Uterus (tissue), 4 donors: ENCODE measurements around the gene SPRED3. TPM values are rescaled to one million over a fixed set of nuclear protein-coding genes. Genes with fewer than 3 reads are reported as not detected.

ENCODE experiments used
- DNase-seq, 2 donors: peaks; one replicate each; pipeline ENCODE4 v3.0.0-alpha.2; 2019 to 2020
- H3K27ac ChIP-seq, 2 donors: fragments of 200-600 bp; sonication (generic); 1 replicate in 1 of 2; 2 replicates in 1 of 2; pipeline ENCODE4 v1.5.1; 2016 to 2018
- H3K27me3 ChIP-seq, 2 donors: fragments of 200-600 bp; sonication (generic); one replicate each; pipeline ENCODE4 v1.5.1; 2018 to 2019; ENCODE audit warnings: control low read depth in 1 of 2
- H3K36me3 ChIP-seq, 2 donors: fragments of 200-600 bp; sonication (generic); one replicate each; pipeline ENCODE4 v1.5.1; 2019; ENCODE audit warnings: control low read depth in 1 of 2
- H3K4me1 ChIP-seq, 2 donors: fragments of 200-600 bp; sonication (generic); one replicate each; pipeline ENCODE4 v1.5.1; 2018 to 2019; ENCODE audit warnings: control low read depth in 1 of 2
- H3K4me3 ChIP-seq, 2 donors: fragments of 200-600 bp; sonication (generic); 1 replicate in 1 of 2; 2 replicates in 1 of 2; pipeline ENCODE4 v1.5.1; 2018 to 2019; ENCODE audit warnings: mild to moderate bottlenecking in 1 of 2
- H3K9me3 ChIP-seq, 2 donors: fragments of 200-600 bp; sonication (generic); one replicate each; pipeline ENCODE4 v1.5.1; 2019; ENCODE audit warnings: control low read depth in 1 of 2
- POLR2A ChIP-seq, 2 donors: fragments of 450-650 bp; IDR thresholded peaks; one replicate each; pipeline ENCODE4 v1.6.1; 2016; ENCODE audit warnings: antibody characterized with exemption in 2 of 2, mild to moderate bottlenecking in 1 of 2, moderate library complexity in 1 of 2
- intact Hi-C: fragments of 100-400 bp; cut with DNase I; formaldehyde crosslinking; loops from one replicate; pipeline ENCODE4 v1.15.1; 2023; ENCODE audit warnings: low total_unique reads
- total RNA-seq, 4 donors: library from RNA; depleted of rRNA in 3 of 4; stranded (reverse); fragments of >200 nt in 3 of 4; gene quantifications; one replicate each; pipeline versions ENCODE4 v1.1.0 to v1.2.4, GENCODE V29; 2014 to 2023
- TF ChIP-seq, protein P1 (sequence below), 4 experiments: fragments of 200-600 bp in 2 of 4; fragments of 450-650 bp in 2 of 4; sonication (generic) in 2 of 4; IDR thresholded peaks; one replicate each; pipeline ENCODE4 v1.5.1; 2016 to 2019; ENCODE audit warnings: antibody characterized with exemption in 4 of 4, mild to moderate bottlenecking in 2 of 4, moderate library complexity in 1 of 4
- donor health status: DM: yes; HTN: yes; CAD: no.

SPRED3 gene
- total RNA-seq, 4 donors from 2014 or later: 0.88 to 5.7 TPM; not detected in 2

DNA sequence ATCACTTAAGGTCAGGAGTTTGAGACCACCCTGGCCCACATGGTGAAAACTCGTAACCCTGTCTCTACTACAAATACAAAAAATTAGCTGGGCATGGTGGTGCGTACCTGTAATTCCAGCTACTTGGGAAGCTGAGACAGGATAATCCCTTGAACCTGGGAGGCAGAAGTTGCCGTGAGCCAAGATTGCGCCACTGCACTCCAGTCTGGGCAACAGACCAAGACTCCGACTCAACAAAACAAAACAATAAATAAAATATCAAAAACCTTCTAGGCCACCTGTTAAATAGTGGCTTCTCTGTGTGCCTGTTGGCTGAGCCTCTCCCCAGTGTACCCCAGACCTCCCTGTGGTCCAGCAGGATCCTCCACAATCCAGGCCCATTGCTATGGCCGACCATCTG lies 17.4 kb upstream of the SPRED3 start:
- intact Hi-C loops: loop anchor here (5.0 kb wide), 1 partner anchor 34 kb away; the partner anchor contains the start of gene CATSPERG
- no peak for TF ChIP-seq POLR2A (IDR thresholded peaks at IDR 0.05)
- TF ChIP-seq, protein P1, sequence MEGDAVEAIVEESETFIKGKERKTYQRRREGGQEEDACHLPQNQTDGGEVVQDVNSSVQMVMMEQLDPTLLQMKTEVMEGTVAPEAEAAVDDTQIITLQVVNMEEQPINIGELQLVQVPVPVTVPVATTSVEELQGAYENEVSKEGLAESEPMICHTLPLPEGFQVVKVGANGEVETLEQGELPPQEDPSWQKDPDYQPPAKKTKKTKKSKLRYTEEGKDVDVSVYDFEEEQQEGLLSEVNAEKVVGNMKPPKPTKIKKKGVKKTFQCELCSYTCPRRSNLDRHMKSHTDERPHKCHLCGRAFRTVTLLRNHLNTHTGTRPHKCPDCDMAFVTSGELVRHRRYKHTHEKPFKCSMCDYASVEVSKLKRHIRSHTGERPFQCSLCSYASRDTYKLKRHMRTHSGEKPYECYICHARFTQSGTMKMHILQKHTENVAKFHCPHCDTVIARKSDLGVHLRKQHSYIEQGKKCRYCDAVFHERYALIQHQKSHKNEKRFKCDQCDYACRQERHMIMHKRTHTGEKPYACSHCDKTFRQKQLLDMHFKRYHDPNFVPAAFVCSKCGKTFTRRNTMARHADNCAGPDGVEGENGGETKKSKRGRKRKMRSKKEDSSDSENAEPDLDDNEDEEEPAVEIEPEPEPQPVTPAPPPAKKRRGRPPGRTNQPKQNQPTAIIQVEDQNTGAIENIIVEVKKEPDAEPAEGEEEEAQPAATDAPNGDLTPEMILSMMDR (IDR thresholded peaks at IDR 0.05): no peak
- peaks cover 3 to 10% of the 10 kb centered on the region in 2 donors for H3K4me1 ChIP-seq
- DNase-seq: no peak
- no peaks in the 10 kb centered on the region for H3K9me3 ChIP-seq
- H3K4me3 ChIP-seq: no peak overlapping the region
- no peaks in the 10 kb centered on the region for H3K27me3 ChIP-seq
- H3K36me3 ChIP-seq: no peaks in the 10 kb centered on the region
- H3K27ac ChIP-seq: no peak overlapping the region

DNA sequence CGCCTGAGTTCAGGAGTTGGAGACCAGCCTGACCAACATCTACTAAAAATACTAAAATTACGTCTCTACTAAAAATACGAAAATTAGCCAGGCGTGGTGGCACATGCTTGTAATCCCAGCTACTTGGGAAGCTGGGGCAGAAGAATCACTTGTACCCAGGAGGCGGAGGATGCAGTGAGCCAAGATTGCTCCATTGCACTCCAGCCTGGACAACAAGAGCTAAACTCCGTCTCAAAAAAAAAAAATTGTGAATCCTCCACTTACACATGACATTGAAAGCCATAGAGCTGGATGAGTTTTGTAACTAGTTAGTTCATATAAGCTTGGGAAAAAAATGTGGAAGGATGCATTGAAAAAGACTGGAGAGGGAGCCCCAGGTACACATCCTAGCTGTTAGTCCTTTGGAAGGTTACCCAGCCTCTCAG lies 14.6 kb upstream of the SPRED3 start:
- Histone ChIP-seq H3K27me3 (no peaks in the 10 kb centered on the region), H3K9me3 (no peaks in the 10 kb centered on the region), H3K4me3 (peak overlapping the region; percentile 85 to 93), H3K27ac (peak overlapping the region; percentile 90), H3K36me3 (no peaks in the 10 kb centered on the region), H3K4me1 (peaks cover 3 to 15% of the 10 kb centered on the region in 2 donors)
- intact Hi-C loops: loop anchor here (5.0 kb wide), 1 partner anchor 37 kb away; the partner anchor contains the start of gene CATSPERG
- no peak for DNase-seq
- TF ChIP-seq, protein P1 (IDR thresholded peaks at IDR 0.05): no peak
- TF ChIP-seq POLR2A (IDR thresholded peaks at IDR 0.05): no peak

DNA sequence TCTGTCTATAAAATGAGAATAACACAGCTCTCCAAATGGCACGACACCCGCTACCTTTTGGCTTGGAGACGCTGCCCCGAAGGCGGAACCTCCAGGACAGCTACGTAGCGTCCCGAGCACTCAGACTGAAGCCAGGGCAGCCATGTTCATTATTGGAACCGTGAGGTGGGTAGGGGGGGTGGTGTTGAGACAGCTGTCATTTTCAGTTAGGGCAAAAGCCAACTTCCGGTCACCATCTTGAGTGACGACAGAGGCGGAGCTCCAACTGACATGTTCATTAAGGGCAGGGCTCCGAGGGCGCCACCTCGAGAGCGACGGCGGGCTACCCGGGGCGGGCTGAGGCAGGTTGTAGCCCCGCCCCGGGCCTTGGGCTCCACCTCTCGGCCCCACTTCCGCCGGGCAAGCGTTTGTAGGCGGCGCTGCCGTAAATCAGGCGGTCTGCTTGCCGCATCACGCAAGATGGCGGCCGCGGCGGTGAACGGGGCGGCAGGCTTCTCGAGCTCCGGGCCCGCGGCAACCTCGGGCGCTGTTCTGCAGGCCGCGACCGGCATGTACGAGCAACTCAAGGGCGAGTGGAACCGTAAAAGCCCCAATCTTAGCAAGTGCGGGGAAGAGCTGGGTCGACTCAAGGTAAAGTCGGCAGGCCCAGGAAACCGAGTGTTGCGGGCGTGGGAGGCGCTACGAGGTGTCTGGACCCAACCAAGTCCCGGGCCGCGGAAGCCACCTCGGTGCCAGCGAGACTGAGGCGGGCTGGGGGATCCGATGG lies 14.0 kb upstream of the SPRED3 start, which contains the start of gene PSMD8:
Gene PSMD8 (plus strand): TSS at position 240 of the 766 bp plus-strand sequence. CDS start 31 bp downstream, at position 271.
- Histone ChIP-seq H3K27ac (peak within 1 kb of the TSS; percentile 90), H3K27me3 (no peaks in the 10 kb centered on the region), H3K36me3 (no peaks in the 10 kb centered on the region), H3K4me1 (peaks cover 3 to 15% of the 10 kb centered on the region in 2 donors), H3K9me3 (no peaks in the 10 kb centered on the region), H3K4me3 (peak within 1 kb of the TSS; percentile 85 to 93)
- intact Hi-C loops: loop anchor here (5.0 kb wide), 1 partner anchor 37 kb away; the partner anchor contains the start of gene CATSPERG
- peak; percentile 90 to 91 for TF ChIP-seq POLR2A (IDR thresholded peaks at IDR 0.05)
- TF ChIP-seq, protein P1 (IDR thresholded peaks at IDR 0.05): peak in 1 of 4 experiments; percentile 18
- DNase-seq: peak; percentile 98 to 99

DNA sequence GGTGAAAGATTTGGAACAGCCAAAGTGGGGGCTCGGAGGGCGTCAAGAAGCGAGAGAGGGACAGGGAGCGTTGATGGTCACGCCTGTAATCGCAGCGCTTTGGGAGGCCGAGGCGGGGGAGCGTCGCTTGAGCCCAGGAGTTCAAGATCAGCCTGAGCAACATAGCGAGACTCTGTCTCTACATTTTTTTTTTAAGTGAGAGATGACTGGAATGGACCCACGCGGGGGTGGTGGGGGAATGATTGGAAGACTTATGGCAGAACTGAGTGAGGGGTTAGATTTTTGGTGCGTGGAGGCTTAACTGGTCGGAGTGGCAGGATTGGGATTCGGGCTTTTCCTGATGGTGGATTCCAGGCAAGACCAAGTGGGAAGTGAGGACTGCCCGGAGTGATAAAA lies 13.4 kb upstream of the SPRED3 start:
- Histone ChIP-seq H3K4me3 (peak overlapping the region; percentile 85 to 93), H3K9me3 (no peaks in the 10 kb centered on the region), H3K4me1 (peaks cover 3 to 15% of the 10 kb centered on the region in 2 donors), H3K27ac (peak overlapping the region; percentile 90), H3K27me3 (no peaks in the 10 kb centered on the region), H3K36me3 (no peaks in the 10 kb centered on the region)
- DNase-seq: no peak
- TF ChIP-seq, protein P1 (IDR thresholded peaks at IDR 0.05): no peak
- no peak for TF ChIP-seq POLR2A (IDR thresholded peaks at IDR 0.05)
- intact Hi-C loops: no loop called here

DNA sequence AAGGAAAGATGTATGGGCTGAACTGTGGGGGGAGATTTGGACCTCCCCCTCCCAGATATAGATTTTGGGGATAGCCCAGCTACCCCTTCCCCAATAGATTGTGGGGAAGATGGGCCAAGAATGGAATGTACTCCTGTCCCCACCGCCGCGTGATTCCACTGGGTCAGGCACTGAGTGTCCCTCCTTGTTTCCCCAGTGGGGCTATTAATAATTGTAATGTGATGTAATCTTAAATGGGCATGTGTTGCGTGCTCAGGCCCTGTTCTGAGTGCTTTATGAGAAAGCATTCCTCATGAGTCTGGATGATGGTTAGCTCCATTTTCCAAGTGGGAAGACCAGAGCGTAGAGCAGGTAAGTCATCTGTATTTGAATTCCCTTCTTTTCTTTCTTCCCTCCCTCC lies 12.7 kb upstream of the SPRED3 start:
- intact Hi-C loops: no loop called here
- H3K27ac ChIP-seq: no peak overlapping the region
- no peak for DNase-seq
- H3K27me3 ChIP-seq: no peaks in the 10 kb centered on the region
- H3K36me3 ChIP-seq: no peaks in the 10 kb centered on the region
- H3K4me3 ChIP-seq: peak overlapping the region; percentile 85 to 93
- peaks cover 3 to 15% of the 10 kb centered on the region in 2 donors for H3K4me1 ChIP-seq
- H3K9me3 ChIP-seq: no peaks in the 10 kb centered on the region
- TF ChIP-seq, protein P1 (IDR thresholded peaks at IDR 0.05): no peak
- no peak for TF ChIP-seq POLR2A (IDR thresholded peaks at IDR 0.05)
